Stomach (tissue), 9 donors: ENCODE data around the gene BAIAP3. TPM values are rescaled to one million over a fixed set of nuclear protein-coding genes. Genes with fewer than 3 reads are reported as not detected.
"Not testable (repeated sequence)": the region's sequence is repeated elsewhere in the genome, so short reads cannot be mapped to it uniquely, and the experiment has no call there.

ENCODE experiments used
- DNase-seq, 2 donors: peaks; one replicate each; pipeline versions ENCODE4 v3.0.0 to v3.0.0-alpha.2; 2013 to 2019
- H3K27ac ChIP-seq, 5 donors: fragments of 200-600 bp in 4 of 5; sonication (generic) in 4 of 5; one replicate each; pipeline ENCODE4 v1.5.1; 2013 to 2019; ENCODE audit warnings: mild to moderate bottlenecking in 1 of 5, moderate library complexity in 1 of 5
- H3K27me3 ChIP-seq, 3 donors: fragments of 200-600 bp; sonication (generic); one replicate each; pipeline ENCODE4 v1.5.1; 2017 to 2019; ENCODE audit warnings: mixed run types in 1 of 3
- H3K36me3 ChIP-seq, 4 donors: fragments of 200-600 bp; sonication (generic); 1 replicate in 3 of 4; 2 replicates in 1 of 4; pipeline ENCODE4 v1.5.1; 2016 to 2019
- H3K4me1 ChIP-seq, 4 donors: fragments of 200-600 bp; sonication (generic); one replicate each; pipeline ENCODE4 v1.5.1; 2016 to 2019
- H3K4me3 ChIP-seq, 4 donors: fragments of 200-600 bp; sonication (generic) in 3 of 4; one replicate each; pipeline ENCODE4 v1.5.1; 2016 to 2019; ENCODE audit warnings: mild to moderate bottlenecking in 1 of 4
- H3K9me3 ChIP-seq, 4 donors: fragments of 200-600 bp; sonication (generic); one replicate each; pipeline ENCODE4 v1.5.1; 2016 to 2019
- CTCF ChIP-seq, 7 experiments: fragments of 450-650 bp in 4 of 7; fragments of 200-600 bp in 3 of 7; sonication (generic) in 3 of 7; IDR thresholded peaks; one replicate each; pipeline ENCODE4 v1.5.1; 2016 to 2019; ENCODE audit warnings: antibody characterized with exemption in 7 of 7, control low read depth in 2 of 7, mild to moderate bottlenecking in 1 of 7
- EP300 ChIP-seq: sonication (generic); formaldehyde crosslinking; IDR thresholded peaks from one replicate; pipeline ENCODE4 v1.6.1; 2017; ENCODE audit warnings: antibody characterized with exemption
- POLR2A ChIP-seq, 4 donors: fragments of 450-650 bp; IDR thresholded peaks; one replicate each; pipeline ENCODE4 v1.6.1; 2016; ENCODE audit warnings: antibody characterized with exemption in 4 of 4, control low read depth in 2 of 4, mild to moderate bottlenecking in 1 of 4, moderate library complexity in 1 of 4
- POLR2AphosphoS5 ChIP-seq, 3 donors: sonication (generic); formaldehyde crosslinking; IDR thresholded peaks; one replicate each; pipeline ENCODE4 v1.6.1; 2016; ENCODE audit warnings: antibody characterized with exemption in 3 of 3
- WGBS, 5 donors: extraction: QIAGEN DNeasy Blood & Tissue Kit in 3 of 5; methylation state at CpG; one replicate each; pipeline versions ENCODE4 v1.1.5 to v1.1.7; 2013 to 2018; 5-methylcytosine and 5-hydroxymethylcytosine counted together
- intact Hi-C: fragments of 100-400 bp; cut with DNase I; formaldehyde crosslinking; loops from one replicate; pipeline ENCODE4 v1.15.1; 2023; ENCODE audit warnings: low total_unique reads
- polyA plus RNA-seq, 3 donors: library from polyadenylated mRNA; stranded (reverse); fragments of 200-250 nt; gene quantifications; one replicate each; pipeline ENCODE4 v1.2.3, GENCODE V29; 2013
- total RNA-seq, 5 donors: library from RNA; depleted of rRNA; stranded (reverse); fragments of >200 nt; gene quantifications; one replicate each; pipeline versions ENCODE4 v1.1.0 to v1.2.3, GENCODE V29; 2014 to 2016
- donor health status: healthy with polysubstance abuse.
- donor health status: Bipolar disorder and iron deficiency.
- donor health status: healthy.

BAIAP3 gene
- total and polyA plus RNA-seq, 8 donors = 1.5 to 94.7 (median 4.2) TPM

GRCh38 chr16:1326391-1326790, 7.1 kb upstream of the BAIAP3 start:
- Histone ChIP-seq H3K4me1 (peaks cover 5 to 6% (median 5%) of the 10 kb centered on the region in 4 donors), H3K4me3 (no peak overlapping the region), H3K36me3 (peaks cover 31 to 66% (median 56%) of the 10 kb centered on the region in 4 donors), H3K9me3 (peaks cover 0 to 8% (median 6%) of the 10 kb centered on the region in 4 donors), H3K27ac (peak overlapping the region in 1 of 5 donors; percentile 42), H3K27me3 (peaks cover 0 to 16% (median 6%) of the 10 kb centered on the region in 3 donors)
- TF ChIP-seq POLR2A (IDR thresholded peaks at IDR 0.05) = no peak
- DNase-seq = no peak
- intact Hi-C loops = no loop called here
- 65 to 76% (median 66%) methylated on average over 13 to 17 of the region's 17 CpGs for WGBS, 5 donors

GRCh38 chr16:1326946-1327618, 6.4 kb upstream of the BAIAP3 start:
- peaks cover 0 to 8% (median 6%) of the 10 kb centered on the region in 4 donors for H3K9me3 ChIP-seq
- no peak for DNase-seq
- H3K4me1 ChIP-seq = peaks cover 12 to 13% (median 12%) of the 10 kb centered on the region in 4 donors
- intact Hi-C loops = no loop called here
- H3K4me3 ChIP-seq = no peak overlapping the region
- 74 to 83% (median 77%) methylated on average over 9 to 17 of the region's 17 CpGs for WGBS, 5 donors
- peaks cover 24 to 59% (median 49%) of the 10 kb centered on the region in 4 donors for H3K36me3 ChIP-seq
- H3K27ac ChIP-seq = peak overlapping the region in 1 of 5 donors; percentile 26
- TF ChIP-seq POLR2AphosphoS5 (IDR thresholded peaks at IDR 0.05) = no peak
- TF ChIP-seq EP300 = no peak
- no peak for TF ChIP-seq POLR2A (IDR thresholded peaks at IDR 0.05)
- no peak for TF ChIP-seq CTCF (IDR thresholded peaks at IDR 0.05)
- H3K27me3 ChIP-seq = peaks cover 0 to 23% (median 10%) of the 10 kb centered on the region in 3 donors

GRCh38 chr16:1327619-1327947, 5.9 kb upstream of the BAIAP3 start:
- Histone ChIP-seq H3K4me1 (peaks cover 17 to 18% (median 17%) of the 10 kb centered on the region in 4 donors), H3K27ac (no peak overlapping the region), H3K36me3 (peaks cover 24 to 54% (median 44%) of the 10 kb centered on the region in 4 donors), H3K4me3 (no peak overlapping the region), H3K9me3 (peaks cover 0 to 8% (median 6%) of the 10 kb centered on the region in 4 donors), H3K27me3 (peaks cover 0 to 28% (median 15%) of the 10 kb centered on the region in 3 donors)
- no peak for DNase-seq
- 30 to 72% (median 60%) methylated on average over 2 to 5 of the region's 5 CpGs for WGBS, 5 donors
- intact Hi-C loops = no loop called here
- no peak for TF ChIP-seq EP300
- TF ChIP-seq POLR2AphosphoS5 (IDR thresholded peaks at IDR 0.05) = no peak
- TF ChIP-seq POLR2A (IDR thresholded peaks at IDR 0.05) = no peak
- no peak for TF ChIP-seq CTCF (IDR thresholded peaks at IDR 0.05)

GRCh38 chr16:1328136-1328535, 5.3 kb upstream of the BAIAP3 start:
- H3K9me3 ChIP-seq, DNase-seq, H3K4me3 ChIP-seq, intact Hi-C loops, H3K27ac ChIP-seq: not testable (repeated sequence)
- peaks cover 22 to 23% (median 23%) of the 10 kb centered on the region in 4 donors for H3K4me1 ChIP-seq
- WGBS, 5 donors = 83 to 89% (median 88%) methylated on average over 20 of the region's 20 CpGs
- H3K27me3 ChIP-seq = peaks cover 0 to 33% (median 20%) of the 10 kb centered on the region in 3 donors
- peaks cover 24 to 48% (median 39%) of the 10 kb centered on the region in 4 donors for H3K36me3 ChIP-seq

- H3K27ac ChIP-seq, intact Hi-C loops, H3K4me3 ChIP-seq, H3K9me3 ChIP-seq, DNase-seq: not testable (repeated sequence)
- Histone ChIP-seq H3K36me3 (peaks cover 16 to 40% (median 30%) of the 10 kb centered on the region in 4 donors), H3K4me1 (peaks cover 30 to 31% (median 31%) of the 10 kb centered on the region in 4 donors), H3K27me3 (peaks cover 4 to 41% (median 29%) of the 10 kb centered on the region in 3 donors)
- WGBS, 5 donors = 88 to 93% (median 91%) methylated on average over 10 of the region's 10 CpGs
Measured at GRCh38 chr16:1328961-1329360, 4.5 kb upstream of the BAIAP3 start.
